Measurements from ENCODE around the gene CACNA2D1. TPM values are rescaled to one million over a fixed set of nuclear protein-coding genes. Genes with fewer than 3 reads are reported as not detected.

CACNA2D1 gene
- total RNA-seq, 2 donors from 2014 or later: 5.4 to 32.0 TPM

DNA sequence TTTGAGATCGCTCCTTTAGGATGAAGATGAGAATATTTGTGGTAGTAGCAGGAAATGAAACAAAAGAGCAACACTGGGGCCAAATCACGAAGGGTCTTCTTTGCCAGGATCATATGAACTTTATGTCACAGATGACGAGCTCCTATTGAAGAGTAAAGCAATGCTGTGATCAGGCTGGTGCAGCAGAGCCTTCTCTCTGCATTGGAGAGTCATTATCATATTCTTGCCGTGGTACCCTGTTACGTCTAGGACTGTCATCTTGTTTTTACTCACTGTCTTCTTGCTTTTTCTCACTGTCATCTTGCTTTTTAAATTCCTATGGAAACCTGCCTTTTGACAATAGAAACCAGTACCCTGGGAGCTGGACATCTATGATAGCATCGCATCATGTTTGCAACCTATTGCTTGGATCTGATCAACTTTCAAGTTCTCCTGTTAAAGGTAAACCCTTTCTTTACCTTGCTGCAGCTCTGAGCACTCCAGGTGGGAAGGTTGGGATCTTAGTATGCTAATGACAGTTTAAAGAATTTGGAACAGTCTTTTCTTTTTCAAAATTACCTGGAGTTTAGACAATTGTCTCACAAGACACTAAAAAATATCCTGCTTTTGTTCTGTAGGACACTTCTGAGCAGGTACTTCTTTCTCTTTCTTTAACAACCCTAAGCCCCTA lies 27.9 kb upstream of the CACNA2D1 start:
- ATAC-seq (no peak), DNase-seq (no peak)
- Histone ChIP-seq H3K36me3 (replicated peaks in 1 of 2; ENCODE audit: insufficient read depth in 1 of 2, low read depth in 2 of 2) (no peaks in the 10 kb centered on the region), H3K4me3 (no peak overlapping the region), H3K9me3 (peaks cover 0 to 4% (median 0%) of the 10 kb centered on the region in 3 donors), H3K27ac (no peak overlapping the region), H3K4me1 (no peaks in the 10 kb centered on the region), H3K27me3 (no peaks in the 10 kb centered on the region)
- intact Hi-C loops (cut with DNase I): no loop called here
- TF ChIP-seq CTCF (IDR thresholded peaks at IDR 0.05) (no peak), POLR2A (IDR thresholded peaks at IDR 0.05) (no peak)
- 57 to 67% methylated on average over 6 of the region's 6 CpGs for WGBS, 2 donors

- no peak overlapping the region for H3K4me3 ChIP-seq
- H3K4me1 ChIP-seq: no peaks in the 10 kb centered on the region
- peaks cover 0 to 4% (median 0%) of the 10 kb centered on the region in 3 donors for H3K9me3 ChIP-seq
- intact Hi-C loops (cut with DNase I): no loop called here
- WGBS, 2 donors: 54 to 56% methylated on average over 4 of the region's 4 CpGs
- H3K36me3 ChIP-seq (replicated peaks in 1 of 2; ENCODE audit: insufficient read depth in 1 of 2, low read depth in 2 of 2): no peaks in the 10 kb centered on the region
- no peak for TF ChIP-seq CTCF (IDR thresholded peaks at IDR 0.05)
- ATAC-seq (no peak), DNase-seq (no peak)
- H3K27ac ChIP-seq: no peak overlapping the region
- no peaks in the 10 kb centered on the region for H3K27me3 ChIP-seq
Observed at GRCh38 chr7:82469207-82469606, 25.6 kb upstream of the CACNA2D1 start.

- DNase-seq (no peak), ATAC-seq (no peak)
- no peak overlapping the region for H3K27ac ChIP-seq
- no peaks in the 10 kb centered on the region for H3K27me3 ChIP-seq
- 32 to 54% methylated on average over 3 of the region's 3 CpGs for WGBS, 2 donors
- peaks cover 0 to 4% (median 0%) of the 10 kb centered on the region in 3 donors for H3K9me3 ChIP-seq
- TF ChIP-seq CTCF (IDR thresholded peaks at IDR 0.05) (no peak), POLR2A (IDR thresholded peaks at IDR 0.05) (no peak)
- H3K36me3 ChIP-seq (replicated peaks in 1 of 2; ENCODE audit: insufficient read depth in 1 of 2, low read depth in 2 of 2): no peaks in the 10 kb centered on the region
- no peak overlapping the region for H3K4me3 ChIP-seq
- intact Hi-C loops (cut with DNase I): no loop called here
- H3K4me1 ChIP-seq: no peaks in the 10 kb centered on the region
Observed at GRCh38 chr7:82468435-82468834, 24.9 kb upstream of the CACNA2D1 start.

GRCh38 chr7:82467020-82467419 lies 23.4 kb upstream of the CACNA2D1 start:
- intact Hi-C loops (cut with DNase I): no loop called here
- peaks cover 0 to 4% (median 0%) of the 10 kb centered on the region in 3 donors for H3K9me3 ChIP-seq
- H3K4me1 ChIP-seq: no peaks in the 10 kb centered on the region
- DNase-seq (no peak), ATAC-seq (no peak)
- H3K4me3 ChIP-seq: no peak overlapping the region
- 65 to 78% methylated on average over 2 of the region's 2 CpGs for WGBS, 2 donors
- no peaks in the 10 kb centered on the region for H3K27me3 ChIP-seq
- no peak for TF ChIP-seq CTCF (IDR thresholded peaks at IDR 0.05)
- TF ChIP-seq POLR2A (IDR thresholded peaks at IDR 0.05): no peak
- H3K36me3 ChIP-seq (replicated peaks in 1 of 2; ENCODE audit: insufficient read depth in 1 of 2, low read depth in 2 of 2): no peaks in the 10 kb centered on the region
- H3K27ac ChIP-seq: no peak overlapping the region

DNA sequence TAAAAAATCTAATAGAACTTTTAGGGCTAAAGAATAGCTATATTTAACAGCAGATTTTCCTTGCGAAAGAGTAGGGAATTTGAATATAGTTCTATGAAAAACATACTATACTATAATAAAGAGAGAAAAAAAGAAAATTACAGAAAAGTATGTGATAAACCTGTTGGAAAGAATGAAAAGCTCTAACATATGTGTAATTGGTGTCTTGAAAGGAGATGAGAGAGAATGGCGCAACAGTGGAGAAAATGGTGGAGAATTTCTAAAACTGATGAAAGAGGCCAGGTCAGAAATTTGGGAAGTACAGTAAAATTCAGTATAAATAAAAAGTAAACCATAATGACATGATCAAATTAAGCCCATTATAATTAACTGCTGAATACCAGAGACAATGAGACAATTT lies 20.8 kb upstream of the CACNA2D1 start:
- ATAC-seq: no peak

More for the DNA sequence above, 20.8 kb upstream of the CACNA2D1 start:
- intact Hi-C loops (cut with DNase I): no loop called here
- Histone ChIP-seq H3K4me3 (no peak overlapping the region), H3K9me3 (peaks cover 0 to 4% (median 0%) of the 10 kb centered on the region in 3 donors), H3K4me1 (no peaks in the 10 kb centered on the region), H3K27me3 (no peaks in the 10 kb centered on the region), H3K27ac (no peak overlapping the region), H3K36me3 (replicated peaks in 1 of 2; ENCODE audit: insufficient read depth in 1 of 2, low read depth in 2 of 2) (no peaks in the 10 kb centered on the region)
- WGBS, 2 donors: 93 to 98% methylated on average over 2 of the region's 2 CpGs
- DNase-seq: no peak
- no peak for TF ChIP-seq CTCF (IDR thresholded peaks at IDR 0.05)
- TF ChIP-seq POLR2A (IDR thresholded peaks at IDR 0.05): no peak
